Measurements from ENCODE around the gene CGRRF1. TPM values are rescaled to one million over a fixed set of nuclear protein-coding genes. Genes with fewer than 3 reads are reported as not detected.

CGRRF1 gene
- total and polyA plus RNA-seq, 10 of the 15 experiments (the other 5 are each of a cell fraction or from before 2014, with no cell fraction given) = 5.5 to 47.7 (median 13.5) TPM

DNA sequence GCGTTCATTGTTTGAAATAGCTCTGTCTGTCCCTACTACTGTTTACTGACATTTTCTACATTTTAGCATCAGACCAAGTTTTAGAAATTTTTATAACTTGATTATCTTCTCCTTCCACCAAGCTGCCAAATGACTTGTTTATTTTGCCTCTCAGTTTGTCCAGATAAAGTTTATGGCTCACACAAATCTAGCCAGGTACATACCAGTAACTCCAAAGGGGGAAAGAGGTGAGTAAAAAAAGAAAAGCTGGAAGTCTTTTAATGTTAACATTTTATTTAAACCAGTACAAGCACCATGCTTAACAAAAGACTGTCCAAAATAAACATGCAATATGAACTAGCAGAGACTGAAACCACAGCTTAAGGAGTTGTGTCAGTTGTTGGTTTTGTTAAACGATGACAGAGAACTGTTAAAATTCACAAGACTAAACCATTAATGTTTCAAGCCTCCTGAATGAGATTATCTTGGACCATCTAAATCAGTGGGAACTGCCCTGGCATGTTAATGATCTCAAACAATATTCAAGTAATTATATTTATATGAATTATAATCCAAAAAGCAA, 35.4 kb upstream of the CGRRF1 start:
- CTCF ChIA-PET = interaction anchor here (2.2 kb wide), 1 partner anchor 10 kb away, joined by 11 read pairs; no protein-coding TSS in a partner anchor
- H3K79me2 ChIP-seq (ENCODE audit: control insufficient read depth, insufficient read depth, low read length) = no peaks in the 10 kb centered on the region
- DNase-seq (ENCODE audit: low read depth, low spot score) (no peak), FAIRE-seq (peak; percentile 65), ATAC-seq (no peak)
- RAD21 ChIA-PET (ENCODE audit: unreplicated experiment) = interaction anchor here (0.6 kb wide), 1 partner anchor 39 kb away, joined by 3 read pairs; no protein-coding TSS in a partner anchor
- BruUV-seq (replicated peaks) = no TSS peak
- H3K9me3 ChIP-seq (replicated peaks; ENCODE audit: control insufficient read depth, insufficient read depth, low read length) = no peaks in the 10 kb centered on the region; the same call in 2 of the 3 replicates
- POLR2A ChIA-PET = interaction anchor here (0.7 to 0.9 kb wide), 2 partner anchors 8 to 32 kb away, joined by 3 read pairs; no protein-coding TSS in a partner anchor
- H3K27ac ChIP-seq (ENCODE audit: control insufficient read depth, insufficient read depth) = no peak overlapping the region
- in situ Hi-C loops (cut with MboI) = no loop called here
- no peak overlapping the region for H3K9ac ChIP-seq (ENCODE audit: control insufficient read depth, insufficient read depth, low read length)
- H4K20me1 ChIP-seq (ENCODE audit: control insufficient read depth, insufficient read depth) = no peaks in the 10 kb centered on the region
- no peaks in the 10 kb centered on the region for H3K27me3 ChIP-seq (replicated peaks in 1 of 2; ENCODE audit: control insufficient read depth in 2 of 2, insufficient read depth in 2 of 2, low read length in 1 of 2)
- SMC1A ChIA-PET (ENCODE audit: uncharacterized antibody, unreplicated experiment) = interaction anchor here (1.6 to 3.2 kb wide), 2 partner anchors 8 to 23 kb away, joined by 5 to 10 read pairs; no protein-coding TSS in a partner anchor
- TF ChIP-seq SPI1 (IDR thresholded peaks at IDR 0.05; ENCODE audit: borderline replicate concordance, insufficient read depth, low read depth, low read length) (no peak), RUNX3 (IDR thresholded peaks at IDR 0.05; ENCODE audit: low read length) (no peak), REST (IDR thresholded peaks at IDR 0.05; ENCODE audit: low read depth, low read length) (no peak), SKIL (IDR thresholded peaks at IDR 0.05; ENCODE audit: low read depth, poor library complexity, severe bottlenecking) (no peak), DPF2 (IDR thresholded peaks at IDR 0.05) (no peak), RB1 (IDR thresholded peaks at IDR 0.05; ENCODE audit: borderline replicate concordance) (no peak), NFYA (IDR thresholded peaks at IDR 0.05; ENCODE audit: borderline replicate concordance, low read depth, low read length) (no peak), MLLT1 (IDR thresholded peaks at IDR 0.05) (no peak), PBX3 (IDR thresholded peaks at IDR 0.05; ENCODE audit: insufficient replicate concordance, low read depth, low read length) (no peak), KLF5 (IDR thresholded peaks at IDR 0.05; ENCODE audit: partially characterized antibody) (no peak)
- no peak overlapping the region for H3K4me2 ChIP-seq (ENCODE audit: control insufficient read depth, insufficient read depth)
- no peak overlapping the region for H2AFZ ChIP-seq (ENCODE audit: control insufficient read depth, low read depth, low read length)
- 100% methylated on average over 2 of the region's 2 CpGs for WGBS (ENCODE audit: insufficient coverage, insufficient replicate concordance, low lambda C conversion rate, missing lambda C conversion rate)
- no peak overlapping the region for H3K4me3 ChIP-seq
- H3K36me3 ChIP-seq (ENCODE audit: control insufficient read depth in 2 of 2, insufficient read depth in 2 of 2, low read length in 1 of 2) = no peaks in the 10 kb centered on the region; a peak in 2 of 4 replicates
- intact Hi-C loops (cut with micrococcal nuclease; ENCODE audit: unreplicated experiment) = no loop called here
- H3K4me1 ChIP-seq (ENCODE audit: control insufficient read depth, insufficient read depth, low read length) = no peaks in the 10 kb centered on the region

Measured in GM12878 (cell line).